Measurements from ENCODE around the gene DCTN2.

Gene DCTN2

GRCh38 chr12:57488402-57489156 is 58.4 kb downstream of the DCTN2 start:
- DNase-seq (ENCODE audit: low read depth) = no peak

DNA sequence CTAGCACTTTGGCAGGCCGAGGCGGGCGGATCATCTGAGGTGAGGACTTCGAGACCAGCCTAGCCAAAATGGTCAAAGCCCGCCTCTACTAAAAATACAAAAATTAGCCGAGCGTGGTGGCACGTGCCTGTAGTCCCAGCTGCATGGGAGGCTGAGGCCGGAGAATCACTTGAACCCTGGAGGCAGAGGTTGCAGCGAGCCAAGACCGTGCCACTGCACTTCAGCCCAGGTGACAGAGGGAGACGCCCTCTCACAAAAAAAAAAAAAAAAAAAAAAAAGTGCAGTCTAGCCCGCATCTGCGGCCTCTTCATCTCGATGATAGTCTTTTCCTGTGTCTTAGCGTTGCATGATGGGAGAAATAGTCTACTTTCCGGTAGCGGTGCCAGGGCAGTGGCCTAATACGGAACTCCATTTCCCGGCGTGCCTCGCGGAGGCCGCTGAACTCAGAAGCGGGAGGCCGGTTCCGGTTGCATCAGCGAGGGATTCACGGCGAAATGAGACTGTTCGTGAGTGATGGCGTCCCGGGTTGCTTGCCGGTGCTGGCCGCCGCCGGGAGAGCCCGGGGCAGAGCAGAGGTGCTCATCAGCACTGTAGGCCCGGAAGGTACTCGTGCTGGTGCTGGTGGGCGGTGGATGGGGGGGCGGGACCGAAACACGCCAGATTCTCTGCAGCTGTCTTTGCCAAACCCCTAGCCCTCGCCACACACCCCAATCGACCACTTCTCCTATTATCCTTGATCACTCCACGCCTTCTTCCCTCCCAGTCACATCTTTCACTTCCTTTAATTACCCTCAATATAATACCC is 59.2 kb downstream of the DCTN2 start, which contains the start of gene MARS1:
Gene MARS1, plus strand, starts transcription at position 472 of the 805 bp plus-strand sequence. Its CDS starts 23 bp downstream, at position 495.
- peak; percentile 91 for DNase-seq (ENCODE audit: low read depth)

DNA sequence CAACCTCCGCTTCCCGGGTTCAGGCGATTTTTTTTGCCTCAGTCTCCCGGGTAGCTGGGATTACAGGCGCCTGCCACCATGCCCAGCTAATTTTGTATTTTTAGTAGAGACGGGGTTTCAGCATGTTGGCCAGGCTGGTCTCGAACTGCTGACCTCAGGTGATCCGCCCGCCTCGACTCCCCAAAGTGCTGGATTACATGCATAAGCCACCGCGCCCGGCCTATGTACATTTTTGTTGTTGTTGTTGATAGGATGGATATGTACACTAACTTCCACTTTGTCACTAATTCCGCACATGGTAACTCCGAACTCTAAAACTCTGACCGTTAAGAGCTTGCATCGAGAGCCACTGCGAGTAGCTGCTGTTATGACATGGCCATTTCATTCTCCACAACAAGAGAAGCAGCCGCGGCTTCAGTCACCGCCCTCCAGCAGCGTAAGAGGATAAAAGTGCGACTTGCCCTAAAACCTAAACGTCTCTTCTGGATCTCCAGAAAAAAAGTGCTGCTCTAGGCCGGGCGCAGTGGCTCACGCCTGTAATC is 59.9 kb downstream of the DCTN2 start:
- no peak for DNase-seq (ENCODE audit: low read depth)

DNA sequence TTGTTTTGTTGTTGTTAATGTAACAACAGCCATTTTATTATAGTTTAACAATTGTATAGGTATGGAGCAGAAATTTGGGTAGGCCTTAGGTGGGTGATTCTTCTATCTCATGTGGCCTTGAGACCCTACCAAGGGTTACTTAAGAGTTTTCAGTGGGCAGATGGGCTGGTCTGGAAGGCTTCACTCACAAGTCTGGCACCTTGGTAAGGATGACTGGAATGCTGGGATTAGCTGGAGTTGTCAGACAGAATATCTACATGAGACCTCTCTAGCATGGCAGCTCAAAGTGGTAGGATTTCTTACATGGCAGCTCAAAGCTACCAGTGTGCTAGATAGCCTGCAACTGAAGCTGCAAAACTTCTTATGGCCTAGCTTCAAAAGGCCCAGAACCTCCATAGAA is 61.3 kb downstream of the DCTN2 start:
- DNase-seq (ENCODE audit: low read depth) = no peak

GRCh38 chr12:57483466-57483865 is 63.5 kb downstream of the DCTN2 start:
- no peak for DNase-seq (ENCODE audit: low read depth)

- no peak for DNase-seq (ENCODE audit: low read depth)
Observed at GRCh38 chr12:57481671-57482070, 65.3 kb downstream of the DCTN2 start.
